HUES6 (cell line): ENCODE results near the gene PLK4.

Experiments
- H3K27ac ChIP-seq: 2 replicates; pipeline ENCODE4 v1.7.0; 2013; ENCODE audit warnings: low read depth, mild to moderate bottlenecking, low read length, inconsistent platforms
- H3K27me3 ChIP-seq: 2 replicates; pipeline ENCODE4 v1.6.1; 2013; ENCODE audit warnings: low read length; ENCODE audit not compliant: control insufficient read depth, insufficient read depth
- H3K36me3 ChIP-seq: 2 replicates; pipeline ENCODE4 v1.6.1; 2013; ENCODE audit warnings: low read length; ENCODE audit not compliant: control insufficient read depth, insufficient read depth
- H3K4me1 ChIP-seq: 2 replicates; pipeline ENCODE4 v1.6.1; 2013; ENCODE audit warnings: low read length; ENCODE audit not compliant: control insufficient read depth, insufficient read depth
- H3K4me3 ChIP-seq: 2 replicates; pipeline ENCODE4 v1.5.1; 2013; ENCODE audit warnings: low read depth, low read length
- H3K9ac ChIP-seq: one replicate; pipeline ENCODE4 v1.6.1; 2013; ENCODE audit warnings: mild to moderate bottlenecking, low read length
- H3K9me3 ChIP-seq: 2 replicates; pipeline ENCODE4 v1.6.1; 2013; ENCODE audit warnings: low read depth, low read length; ENCODE audit not compliant: control insufficient read depth, insufficient read depth

The PLK4 gene

GRCh38 chr4:127880763-127881562, at the start of gene PLK4:
Gene PLK4, plus strand, starts transcription at chr4:127880893. Its CDS starts 242 bp downstream, at chr4:127881135.
- H3K9ac ChIP-seq: peak within 1 kb of the TSS; percentile 97
- peak within 1 kb of the TSS; percentile 99 for H3K27ac ChIP-seq
- H3K27me3 ChIP-seq: no peaks in the 10 kb centered on the region
- peaks cover 4% of the 10 kb centered on the region; the same call in 1 of the 2 replicates for H3K4me1 ChIP-seq
- peak within 1 kb of the TSS; percentile 88 for H3K4me3 ChIP-seq
- peaks cover 33% of the 10 kb centered on the region for H3K36me3 ChIP-seq
- no peaks in the 10 kb centered on the region for H3K9me3 ChIP-seq

GRCh38 chr4:127832585-127832984, 48.1 kb upstream of the PLK4 start:
- Histone ChIP-seq H3K27ac (no peak overlapping the region), H3K4me1 (no peaks in the 10 kb centered on the region), H3K9me3 (no peaks in the 10 kb centered on the region), H3K27me3 (no peaks in the 10 kb centered on the region), H3K9ac (no peak overlapping the region), H3K4me3 (no peak overlapping the region), H3K36me3 (no peaks in the 10 kb centered on the region; the same call in 1 of the 2 replicates)

- Histone ChIP-seq H3K4me1 (peaks cover 16% of the 10 kb centered on the region), H3K36me3 (no peaks in the 10 kb centered on the region), H3K9ac (no peak overlapping the region), H3K4me3 (no peak overlapping the region), H3K9me3 (no peaks in the 10 kb centered on the region; the same call in 1 of the 2 replicates), H3K27ac (no peak overlapping the region), H3K27me3 (no peaks in the 10 kb centered on the region)
Observed at GRCh38 chr4:127843704-127844600, 36.7 kb upstream of the PLK4 start.

GRCh38 chr4:127844601-127845116, 36.0 kb upstream of the PLK4 start:
- Histone ChIP-seq H3K4me1 (peaks cover 16% of the 10 kb centered on the region), H3K36me3 (no peaks in the 10 kb centered on the region), H3K9ac (no peak overlapping the region), H3K27ac (no peak overlapping the region), H3K9me3 (peaks cover 5% of the 10 kb centered on the region; the same call in 1 of the 2 replicates), H3K4me3 (no peak overlapping the region), H3K27me3 (no peaks in the 10 kb centered on the region)

- H3K27ac ChIP-seq: peak overlapping the region; percentile 32; the same call in 1 of the 2 replicates
- H3K4me3 ChIP-seq: no peak overlapping the region
Observed at GRCh38 chr4:127846061-127846460, 34.6 kb upstream of the PLK4 start.

GRCh38 chr4:127846765-127847164, 33.9 kb upstream of the PLK4 start:
- Histone ChIP-seq H3K27me3 (no peaks in the 10 kb centered on the region), H3K9me3 (peaks cover 14% of the 10 kb centered on the region), H3K4me3 (no peak overlapping the region), H3K9ac (no peak overlapping the region), H3K36me3 (no peaks in the 10 kb centered on the region), H3K4me1 (peaks cover 16% of the 10 kb centered on the region), H3K27ac (no peak overlapping the region)

More at GRCh38 chr4:127846061-127846460, 34.6 kb upstream of the PLK4 start:
- Histone ChIP-seq H3K4me1 (peaks cover 16% of the 10 kb centered on the region), H3K27me3 (no peaks in the 10 kb centered on the region), H3K36me3 (no peaks in the 10 kb centered on the region), H3K9ac (no peak overlapping the region), H3K9me3 (peaks cover 14% of the 10 kb centered on the region)

- H3K27ac ChIP-seq: no peak overlapping the region
- H3K4me1 ChIP-seq: peaks cover 16% of the 10 kb centered on the region
- no peak overlapping the region for H3K4me3 ChIP-seq
- no peaks in the 10 kb centered on the region for H3K27me3 ChIP-seq
- H3K9me3 ChIP-seq: peaks cover 21% of the 10 kb centered on the region
- no peaks in the 10 kb centered on the region for H3K36me3 ChIP-seq
- H3K9ac ChIP-seq: no peak overlapping the region
Observed at GRCh38 chr4:127849505-127850234, 31.0 kb upstream of the PLK4 start.

GRCh38 chr4:127852661-127853060, 28.0 kb upstream of the PLK4 start:
- H3K9me3 ChIP-seq: peaks cover 21% of the 10 kb centered on the region
- no peaks in the 10 kb centered on the region for H3K27me3 ChIP-seq
- no peak overlapping the region for H3K27ac ChIP-seq
- peaks cover 17% of the 10 kb centered on the region for H3K4me1 ChIP-seq
- H3K9ac ChIP-seq: no peak overlapping the region
- no peaks in the 10 kb centered on the region for H3K36me3 ChIP-seq
- no peak overlapping the region for H3K4me3 ChIP-seq

- no peaks in the 10 kb centered on the region for H3K36me3 ChIP-seq
- peaks cover 11% of the 10 kb centered on the region for H3K9me3 ChIP-seq
- H3K4me1 ChIP-seq: peaks cover 17% of the 10 kb centered on the region
- H3K27ac ChIP-seq: no peak overlapping the region
- H3K27me3 ChIP-seq: no peaks in the 10 kb centered on the region
- H3K9ac ChIP-seq: no peak overlapping the region
- no peak overlapping the region for H3K4me3 ChIP-seq
Observed at GRCh38 chr4:127856196-127856812, 24.4 kb upstream of the PLK4 start.

GRCh38 chr4:127856813-127857447, 23.8 kb upstream of the PLK4 start:
- peaks cover 17% of the 10 kb centered on the region for H3K4me1 ChIP-seq
- no peak overlapping the region for H3K4me3 ChIP-seq
- H3K27ac ChIP-seq: no peak overlapping the region
- H3K27me3 ChIP-seq: no peaks in the 10 kb centered on the region
- H3K9me3 ChIP-seq: peaks cover 11% of the 10 kb centered on the region
- no peak overlapping the region for H3K9ac ChIP-seq
- H3K36me3 ChIP-seq: no peaks in the 10 kb centered on the region
